GM23338 (cell line): Measurements from ENCODE around the gene EMID1. TPM values are rescaled to one million over a fixed set of nuclear protein-coding genes. Genes with fewer than 3 reads are reported as not detected.
A peak's percentile ranks its signal among the peaks of the same experiment; 100 is the strongest.
"Not testable (repeated sequence)": the region's sequence is repeated elsewhere in the genome, so short reads cannot be mapped to it uniquely, and the experiment has no call there.

Experiments
- ATAC-seq: fragments of 200-7000 bp; cut with Tn5 transposase; 3 replicates; pipeline ENCODE4 v1.9.1; 2020
- DNase-seq: peaks from one replicate; pipeline ENCODE4 v3.0.0-alpha.2; 2015; ENCODE audit warnings: low spot score
- H2AFZ ChIP-seq: fragments of 200-600 bp; sonication (generic); 2 replicates; pipeline ENCODE4 v1.8.0; 2016; ENCODE audit warnings: antibody characterized with exemption, mild to moderate bottlenecking, moderate library complexity
- H3F3A ChIP-seq: fragments of 200-600 bp; sonication (generic); replicated peaks from 2 replicates; pipeline ENCODE4 v1.8.0; 2017; ENCODE audit warnings: antibody characterized with exemption, mixed run types, low read depth
- H3K27ac ChIP-seq: fragments of 200-600 bp; sonication (generic); 2 replicates; pipeline ENCODE4 v1.6.1; 2016; ENCODE audit warnings: low read depth
- H3K27me3 ChIP-seq: fragments of 200-600 bp; sonication (generic); 2 replicates; pipeline ENCODE4 v1.8.0; 2016; ENCODE audit warnings: mild to moderate bottlenecking, mixed run types, moderate library complexity; ENCODE audit not compliant: insufficient read depth
- H3K36me3 ChIP-seq: fragments of 200-600 bp; sonication (generic); 2 replicates; pipeline ENCODE4 v1.8.0; 2016; ENCODE audit warnings: mild to moderate bottlenecking; ENCODE audit not compliant: insufficient read depth
- H3K4me1 ChIP-seq: fragments of 200-600 bp; sonication (generic); 2 replicates; pipeline ENCODE4 v1.8.0; 2016; ENCODE audit warnings: mild to moderate bottlenecking, moderate library complexity; ENCODE audit not compliant: insufficient read depth
- H3K4me2 ChIP-seq: fragments of 200-600 bp; sonication (generic); 2 replicates; pipeline ENCODE4 v1.7.1; 2017; ENCODE audit warnings: mixed run types
- H3K4me3 ChIP-seq: fragments of 200-600 bp; sonication (generic); 2 replicates; pipeline ENCODE4 v1.6.1; 2016; ENCODE audit warnings: mixed run types
- H3K79me2 ChIP-seq: fragments of 200-600 bp; sonication (generic); replicated peaks from 2 replicates; pipeline ENCODE4 v1.8.0; 2017; ENCODE audit warnings: mild to moderate bottlenecking; ENCODE audit not compliant: insufficient read depth
- H3K9me2 ChIP-seq: fragments of 200-600 bp; sonication (generic); 2 replicates; pipeline ENCODE4 v1.8.0; 2017; ENCODE audit not compliant: insufficient read depth
- H4K20me1 ChIP-seq: fragments of 200-600 bp; sonication (generic); replicated peaks from 2 replicates; pipeline ENCODE4 v1.8.0; 2017; ENCODE audit warnings: mild to moderate bottlenecking; ENCODE audit not compliant: insufficient read depth
- H3K27ac Mint-ChIP-seq: 2 replicates; pipeline ENCODE4 v1.8.0; 2020; ENCODE audit warnings: inconsistent platforms, mild to moderate bottlenecking, moderate library complexity, mixed read lengths
- H3K27me3 Mint-ChIP-seq: 3 replicates; pipeline ENCODE4 v1.8.0; 2022; ENCODE audit warnings: low read depth, mild to moderate bottlenecking, moderate library complexity, mixed read lengths, inconsistent platforms; ENCODE audit not compliant: insufficient read depth, poor library complexity
- H3K36me3 Mint-ChIP-seq: 3 replicates; pipeline ENCODE4 v1.8.0; 2021; ENCODE audit warnings: low read depth, mild to moderate bottlenecking, inconsistent platforms, moderate library complexity, mixed read lengths
- H3K4me1 Mint-ChIP-seq: 3 replicates; pipeline ENCODE4 v1.8.0; 2020; ENCODE audit warnings: mild to moderate bottlenecking, inconsistent platforms, mixed read lengths
- H3K4me3 Mint-ChIP-seq: 3 replicates; pipeline ENCODE4 v1.8.0; 2021; ENCODE audit warnings: moderate library complexity, mild to moderate bottlenecking, inconsistent platforms, mixed read lengths
- H3K9me3 Mint-ChIP-seq: 3 replicates; pipeline ENCODE4 v1.8.0; 2020; ENCODE audit warnings: moderate library complexity, mild to moderate bottlenecking, inconsistent platforms, mixed read lengths
- EZH2 ChIP-seq: fragments of 200-600 bp; sonication (generic); IDR thresholded peaks from one replicate; pipeline ENCODE4 v1.8.0; 2017; ENCODE audit warnings: antibody characterized with exemption, mild to moderate bottlenecking, low read depth; ENCODE audit not compliant: unreplicated experiment
- NANOG ChIP-seq: IDR thresholded peaks from 2 replicates; pipeline ENCODE4 v1.6.1; 2016; ENCODE audit warnings: antibody characterized with exemption, borderline replicate concordance
- STAT1 ChIP-seq: IDR thresholded peaks from one replicate; pipeline ENCODE4 v1.6.1; 2016; ENCODE audit warnings: antibody characterized with exemption; ENCODE audit not compliant: unreplicated experiment
- ZNF462 ChIP-seq: fragments of 250-450 bp; sonication (Bioruptor Pico); IDR thresholded peaks from 2 replicates; pipeline ENCODE4 v1.5.0; 2020; ENCODE audit warnings: mild to moderate bottlenecking, moderate library complexity
- polyA plus RNA-seq: library from polyadenylated mRNA; unstranded; fragments of >200 nt; fragmentation: Nextera tagmentation; extraction: Ambion mirVana; gene quantifications from 2 replicates; pipeline ENCODE4 v1.2.1, GENCODE V29; 2016
- total RNA-seq: library from RNA; depleted of rRNA; stranded (reverse); fragments of >200 nt; shearing (Covaris generic); gene quantifications from 2 replicates; pipeline ENCODE4 v1.2.3, GENCODE V29; 2014
- TF ChIP-seq, protein P1 (sequence below), 2 experiments: fragments of 200-600 bp in 1 of 2; sonication (generic) in 1 of 2; conservative IDR thresholded peaks; 2 replicates each; pipeline versions ENCODE4 v1.5.1 to v1.6.1; 2016 to 2017; ENCODE audit warnings: antibody characterized with exemption in 2 of 2, low read depth in 2 of 2, mild to moderate bottlenecking in 2 of 2, moderate library complexity in 1 of 2
- TF ChIP-seq, protein P2 (sequence below): IDR thresholded peaks from 2 replicates; pipeline ENCODE4 v1.6.1; 2016; ENCODE audit warnings: antibody characterized with exemption

EMID1 gene
- total and polyA plus RNA-seq, 2 experiments from 2014 or later, result 3.0 to 13.4 TPM

DNA sequence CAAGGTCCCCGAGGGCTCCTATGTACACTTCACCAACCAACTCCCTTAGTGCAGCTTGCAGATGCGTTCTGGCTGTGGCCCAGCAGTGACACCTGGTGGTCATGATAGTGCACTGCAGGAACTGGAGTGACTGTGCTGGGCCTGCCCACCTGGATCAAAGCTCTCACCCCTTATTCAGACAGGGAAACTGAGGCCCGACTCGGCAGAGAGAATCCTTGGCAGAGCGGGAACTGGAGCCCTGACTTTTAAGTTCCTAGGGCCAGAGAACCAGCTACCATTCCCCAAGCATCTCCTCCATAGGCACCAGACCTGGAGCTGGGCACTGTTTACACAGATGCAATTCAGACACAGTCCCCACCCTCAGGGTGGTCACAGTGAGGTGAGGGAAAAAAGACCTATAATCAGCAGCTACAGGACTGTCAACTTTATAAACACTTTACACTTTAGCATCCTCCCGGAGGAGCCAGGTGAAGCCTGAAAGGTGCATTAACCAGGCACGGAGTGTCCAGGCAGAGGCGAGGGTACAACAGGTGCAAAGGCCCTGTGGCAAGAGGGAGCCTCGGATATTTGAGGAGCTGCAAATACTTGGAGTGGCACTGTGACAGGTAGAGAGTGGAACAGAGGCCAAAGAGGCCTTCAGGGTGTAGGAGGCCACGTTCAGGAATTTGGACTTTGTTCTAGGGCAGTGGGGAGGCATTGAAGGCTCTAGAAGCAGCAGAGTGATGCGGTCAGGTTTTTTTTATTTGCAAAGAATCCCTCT lies 40.1 kb downstream of the EMID1 start:
- Histone ChIP-seq H3K4me1 (no peaks in the 10 kb centered on the region), H4K20me1 (no peaks in the 10 kb centered on the region), H3K27me3 (no peaks in the 10 kb centered on the region), H3K9me2 (no peaks in the 10 kb centered on the region), H3K4me3 (no peak overlapping the region), H2AFZ (no peak overlapping the region), H3K79me2 (no peaks in the 10 kb centered on the region), H3K27ac (no peak overlapping the region), H3F3A (no peaks in the 10 kb centered on the region), H3K36me3 (no peaks in the 10 kb centered on the region), H3K4me2 (no peak overlapping the region)
- Mint-ChIP-seq H3K27me3 (peaks cover 8% of the 10 kb centered on the region), H3K36me3 (peaks cover 18% of the 10 kb centered on the region; the same call in 2 of the 3 replicates), H3K9me3 (peaks cover 25% of the 10 kb centered on the region), H3K4me1 (no peaks in the 10 kb centered on the region), H3K4me3 (no peak overlapping the region), H3K27ac (no peak overlapping the region)
- ATAC-seq (peak; percentile 97), DNase-seq (peak; percentile 73)
- TF ChIP-seq, protein P1, sequence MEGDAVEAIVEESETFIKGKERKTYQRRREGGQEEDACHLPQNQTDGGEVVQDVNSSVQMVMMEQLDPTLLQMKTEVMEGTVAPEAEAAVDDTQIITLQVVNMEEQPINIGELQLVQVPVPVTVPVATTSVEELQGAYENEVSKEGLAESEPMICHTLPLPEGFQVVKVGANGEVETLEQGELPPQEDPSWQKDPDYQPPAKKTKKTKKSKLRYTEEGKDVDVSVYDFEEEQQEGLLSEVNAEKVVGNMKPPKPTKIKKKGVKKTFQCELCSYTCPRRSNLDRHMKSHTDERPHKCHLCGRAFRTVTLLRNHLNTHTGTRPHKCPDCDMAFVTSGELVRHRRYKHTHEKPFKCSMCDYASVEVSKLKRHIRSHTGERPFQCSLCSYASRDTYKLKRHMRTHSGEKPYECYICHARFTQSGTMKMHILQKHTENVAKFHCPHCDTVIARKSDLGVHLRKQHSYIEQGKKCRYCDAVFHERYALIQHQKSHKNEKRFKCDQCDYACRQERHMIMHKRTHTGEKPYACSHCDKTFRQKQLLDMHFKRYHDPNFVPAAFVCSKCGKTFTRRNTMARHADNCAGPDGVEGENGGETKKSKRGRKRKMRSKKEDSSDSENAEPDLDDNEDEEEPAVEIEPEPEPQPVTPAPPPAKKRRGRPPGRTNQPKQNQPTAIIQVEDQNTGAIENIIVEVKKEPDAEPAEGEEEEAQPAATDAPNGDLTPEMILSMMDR (conservative IDR thresholded peaks at IDR 0.05; ENCODE audit: low read depth in 2 of 2), result peak; percentile 90 to 99
- TF ChIP-seq, protein P2, sequence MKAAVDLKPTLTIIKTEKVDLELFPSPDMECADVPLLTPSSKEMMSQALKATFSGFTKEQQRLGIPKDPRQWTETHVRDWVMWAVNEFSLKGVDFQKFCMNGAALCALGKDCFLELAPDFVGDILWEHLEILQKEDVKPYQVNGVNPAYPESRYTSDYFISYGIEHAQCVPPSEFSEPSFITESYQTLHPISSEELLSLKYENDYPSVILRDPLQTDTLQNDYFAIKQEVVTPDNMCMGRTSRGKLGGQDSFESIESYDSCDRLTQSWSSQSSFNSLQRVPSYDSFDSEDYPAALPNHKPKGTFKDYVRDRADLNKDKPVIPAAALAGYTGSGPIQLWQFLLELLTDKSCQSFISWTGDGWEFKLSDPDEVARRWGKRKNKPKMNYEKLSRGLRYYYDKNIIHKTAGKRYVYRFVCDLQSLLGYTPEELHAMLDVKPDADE, result no peak
- TF ChIP-seq EZH2, result no peak

- H3K4me1 Mint-ChIP-seq, H3K4me3 Mint-ChIP-seq: not testable (repeated sequence)
Observed at GRCh38 chr22:29247891-29248290, 42.2 kb downstream of the EMID1 start.

DNA sequence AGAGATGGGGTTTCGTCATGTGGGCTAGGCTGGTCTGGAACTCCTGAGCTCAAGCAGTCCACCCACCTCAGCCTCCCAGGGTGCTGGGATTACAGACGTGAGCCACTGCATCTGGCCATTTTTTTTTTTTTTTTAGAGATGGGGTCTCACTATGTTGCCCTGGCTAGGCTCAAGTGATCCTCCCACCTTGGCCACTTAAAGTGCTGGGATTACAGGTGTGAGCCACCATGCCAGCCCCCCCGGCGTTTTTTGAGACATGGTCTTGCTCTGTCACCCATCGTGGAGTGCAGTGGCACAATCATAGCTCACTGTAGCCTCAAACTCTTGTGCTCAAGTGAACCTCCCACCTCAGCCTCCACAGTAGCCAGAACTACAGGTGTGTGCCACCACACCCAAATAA lies 45.6 kb downstream of the EMID1 start:
- H4K20me1 ChIP-seq, result no peaks in the 10 kb centered on the region
- no peak for ATAC-seq
- H3K4me3 Mint-ChIP-seq, result no peak overlapping the region
- TF ChIP-seq EZH2 (no peak), NANOG (no peak), ZNF462 (CRISPR knock-in tag) (no peak), STAT1 (no peak)

More at GRCh38 chr22:29247891-29248290, 42.2 kb downstream of the EMID1 start:
- not testable (repeated sequence) for H3K27me3 ChIP-seq, H3K4me3 ChIP-seq, H3K4me2 ChIP-seq, H3F3A ChIP-seq, H3K27ac ChIP-seq, ATAC-seq, H4K20me1 ChIP-seq, H2AFZ ChIP-seq, H3K36me3 Mint-ChIP-seq, H3K9me3 Mint-ChIP-seq, H3K79me2 ChIP-seq, H3K4me1 ChIP-seq, H3K27ac Mint-ChIP-seq, H3K27me3 Mint-ChIP-seq, H3K9me2 ChIP-seq, DNase-seq, H3K36me3 ChIP-seq

More for the DNA sequence above, 45.6 kb downstream of the EMID1 start:
- Mint-ChIP-seq H3K36me3 (no peaks in the 10 kb centered on the region; the same call in 2 of the 3 replicates), H3K4me1 (no peaks in the 10 kb centered on the region; the same call in 2 of the 3 replicates), H3K27me3 (peaks cover 8% of the 10 kb centered on the region), H3K9me3 (no peaks in the 10 kb centered on the region; the same call in 2 of the 3 replicates), H3K27ac (no peak overlapping the region)
- H3K27me3 ChIP-seq, result no peaks in the 10 kb centered on the region
- no peaks in the 10 kb centered on the region for H3K79me2 ChIP-seq
- H3K4me1 ChIP-seq, result no peaks in the 10 kb centered on the region; the same call in 1 of the 2 replicates
- no peaks in the 10 kb centered on the region for H3K9me2 ChIP-seq
- DNase-seq, result no peak
- H3K4me2 ChIP-seq, result no peak overlapping the region
- H3F3A ChIP-seq, result no peaks in the 10 kb centered on the region
- H3K4me3 ChIP-seq, result no peak overlapping the region
- no peak overlapping the region for H3K27ac ChIP-seq
- H2AFZ ChIP-seq, result no peak overlapping the region
- no peaks in the 10 kb centered on the region for H3K36me3 ChIP-seq
